ENCODE data around the gene CSF3R.
A peak's percentile ranks its signal among the peaks of the same experiment; 100 is the strongest.

Gene CSF3R

DNA sequence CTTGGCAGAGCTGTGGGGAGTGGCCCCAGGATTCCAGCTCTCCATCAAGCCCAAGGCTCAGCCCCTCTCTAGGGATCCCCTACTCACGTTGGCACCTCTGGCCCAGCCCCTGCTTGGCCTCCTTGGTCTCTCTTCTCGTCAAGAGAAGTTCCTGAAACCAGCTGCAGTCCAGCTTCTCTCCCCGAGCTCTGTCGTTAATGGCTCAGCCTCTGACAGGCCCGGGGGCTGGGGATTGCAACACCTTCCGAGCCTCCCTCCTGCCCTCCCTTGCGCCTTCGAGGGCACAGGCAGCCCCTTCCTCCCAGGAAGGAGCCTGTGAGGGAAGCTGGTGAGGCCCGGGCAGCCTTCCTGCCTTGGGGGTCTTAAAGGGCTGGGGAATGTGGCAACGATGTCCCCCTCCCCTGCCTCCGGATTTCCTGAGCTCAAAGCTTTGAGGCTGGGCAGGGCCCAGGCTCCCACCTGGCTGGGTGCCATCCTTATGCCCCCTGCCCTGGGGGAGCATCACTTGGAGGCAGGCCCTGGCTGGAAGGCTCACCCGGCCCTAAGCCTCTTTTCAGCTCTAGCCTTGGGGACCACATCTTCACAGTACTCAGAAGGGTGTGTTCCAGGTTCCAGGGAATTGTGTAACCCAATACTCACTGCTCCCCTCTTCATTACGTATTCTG is at the start of gene CSF3R:
TSS of gene CSF3R (minus strand) at position 190 of the 665 bp plus-strand sequence. CDS start 3,417 bp downstream, outside the sequence.
- DNase-seq = peak; percentile 70

DNA sequence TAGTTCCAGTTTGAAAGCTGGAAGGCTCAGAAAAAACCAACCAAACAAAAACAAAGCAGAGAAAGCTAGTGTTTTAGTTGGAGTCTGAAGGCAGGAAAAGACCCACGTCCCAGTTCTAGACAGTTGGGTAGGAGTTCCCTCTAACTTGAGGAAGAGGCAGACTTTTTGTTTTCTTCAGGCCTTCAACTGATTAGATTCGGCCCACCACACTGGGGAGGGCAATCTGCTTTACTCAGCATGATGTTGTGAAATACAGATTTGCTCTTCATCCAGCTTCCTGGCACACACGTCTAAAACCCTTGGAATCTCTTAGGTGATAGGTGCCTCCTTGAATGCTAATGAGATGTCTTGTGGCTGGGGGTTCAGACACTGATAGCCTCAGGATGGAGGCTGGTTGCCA is 49.1 kb upstream of the CSF3R start:
- no peak for DNase-seq

DNA sequence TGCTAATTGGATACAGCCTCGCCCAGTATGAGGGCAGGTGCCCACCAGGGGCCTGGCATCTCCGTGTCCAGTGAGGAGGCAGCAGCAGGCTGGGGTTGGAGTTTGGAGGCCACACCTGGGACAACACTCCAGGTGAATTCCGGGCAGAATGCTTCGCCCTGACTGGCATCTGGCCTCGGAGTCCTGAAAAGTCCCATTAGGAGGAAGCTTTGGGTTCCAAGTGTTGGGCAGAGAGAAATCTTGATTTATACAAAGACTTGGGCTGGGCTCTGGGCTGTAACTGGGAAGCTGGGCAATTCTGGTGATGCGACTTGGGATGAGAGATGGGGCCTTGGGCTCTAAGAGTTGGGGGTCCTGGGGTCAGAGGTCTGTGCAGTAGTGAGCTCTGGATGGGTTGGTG is 48.1 kb upstream of the CSF3R start:
- DNase-seq = no peak

GRCh38 chr1:36530261-36530660 is 47.5 kb upstream of the CSF3R start:
- no peak for DNase-seq

DNA sequence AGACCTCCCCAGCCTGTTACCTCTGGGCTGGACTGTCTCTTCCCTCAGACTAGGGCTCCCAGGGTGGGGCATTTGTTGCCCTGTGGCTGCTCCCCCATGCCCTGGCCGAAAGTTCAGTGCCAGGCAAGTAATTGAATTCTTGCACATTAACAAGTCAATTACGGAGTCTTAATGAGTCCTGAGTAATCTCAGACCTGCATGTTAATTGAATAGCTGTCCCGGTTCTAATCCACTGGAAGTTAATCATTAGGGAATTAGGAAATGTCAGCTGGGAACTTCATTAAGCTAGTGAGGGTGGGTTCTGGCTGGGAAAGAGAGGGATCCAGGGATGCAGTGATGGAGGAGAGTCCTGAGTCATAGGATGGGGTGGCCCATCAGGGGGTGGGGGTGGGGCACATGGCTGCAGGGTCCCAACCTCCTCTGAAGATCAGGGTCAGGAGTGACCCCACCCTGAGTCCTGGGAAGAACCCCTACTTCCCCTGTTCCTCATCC is 47.1 kb upstream of the CSF3R start:
- no peak for DNase-seq

DNA sequence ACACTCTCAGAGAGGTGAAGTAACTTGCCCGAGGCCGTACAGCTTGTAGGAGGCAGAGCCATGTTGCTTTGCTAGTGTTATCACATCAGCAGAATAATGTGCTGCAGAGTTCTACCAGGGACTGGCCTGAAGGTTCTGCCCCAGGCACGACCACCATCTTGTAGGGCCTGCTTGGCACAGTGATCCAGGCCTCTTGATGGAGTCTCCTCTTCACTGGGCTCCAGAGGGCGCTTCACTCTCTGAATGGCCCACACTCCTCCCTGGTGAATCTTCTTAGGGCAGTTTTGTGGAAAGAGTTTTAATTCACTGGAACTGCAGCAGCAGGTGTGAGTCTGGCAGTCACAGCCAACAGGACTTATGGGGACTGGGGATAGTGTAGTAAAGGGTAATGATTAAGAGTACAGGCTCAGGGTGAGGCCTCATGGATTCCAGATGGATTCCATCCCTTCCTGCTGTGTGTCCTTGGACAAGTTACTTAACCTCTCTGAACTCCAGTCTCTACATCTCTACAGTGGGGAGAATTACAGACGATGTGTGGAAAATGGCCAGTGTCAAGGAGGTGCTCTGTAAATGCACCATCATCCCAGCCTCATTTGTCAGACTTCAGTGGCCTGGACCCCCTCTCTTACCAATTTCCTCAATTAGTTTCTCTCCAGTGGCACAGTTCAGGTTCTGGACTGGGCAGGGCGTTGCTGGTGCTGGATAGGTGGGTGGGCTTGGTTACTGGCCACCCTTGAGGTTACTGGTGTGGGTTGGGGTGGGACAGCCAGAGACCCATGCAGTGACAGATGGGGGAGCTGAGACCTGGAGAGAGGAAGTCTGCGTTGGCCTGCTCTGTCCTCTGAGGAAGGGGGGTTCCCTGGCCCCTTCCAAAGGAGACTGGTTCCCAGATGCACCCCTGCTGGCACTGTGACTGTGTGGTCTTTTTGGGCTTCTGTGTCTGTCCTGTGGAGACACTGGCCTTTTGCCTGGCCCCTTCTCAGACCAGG is 45.9 kb upstream of the CSF3R start:
- no peak for DNase-seq

GRCh38 chr1:36525166-36525565 is 42.5 kb upstream of the CSF3R start:
- DNase-seq = no peak

DNA sequence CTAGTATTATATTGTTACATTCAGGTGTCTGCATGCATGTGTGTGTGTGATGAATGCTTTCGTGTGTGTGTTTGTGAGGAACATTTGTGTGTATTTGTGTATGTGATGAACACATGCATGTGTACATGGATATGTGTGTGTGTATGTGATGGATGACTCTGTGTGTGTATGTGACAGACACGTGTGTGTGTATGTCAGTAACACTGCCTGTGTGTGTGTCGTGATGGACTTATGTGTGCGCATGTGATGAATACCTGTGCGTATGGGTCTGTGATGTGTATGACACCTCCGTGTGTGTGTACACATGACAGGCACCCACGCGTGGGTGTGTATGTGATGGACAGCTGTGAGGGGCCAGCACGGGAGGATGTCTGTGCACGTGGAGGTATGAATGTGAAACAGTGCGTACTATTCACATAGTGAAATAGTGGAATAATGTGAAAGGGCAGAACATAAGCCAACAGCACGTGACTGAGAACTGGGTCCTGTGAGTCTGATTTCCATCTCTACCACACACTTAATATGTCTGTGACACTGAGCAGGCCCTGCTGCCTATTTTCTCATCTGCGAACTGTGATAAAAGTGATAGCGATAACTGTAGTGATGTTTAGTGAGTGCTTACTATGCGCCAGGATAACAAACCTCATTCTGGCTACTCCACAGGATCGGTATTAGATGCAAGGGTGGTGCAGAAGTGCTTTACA is 41.8 kb upstream of the CSF3R start:
- no peak for DNase-seq

- no peak for DNase-seq
Measured at GRCh38 chr1:36523850-36524249, 41.1 kb upstream of the CSF3R start.

- DNase-seq = no peak
Measured at GRCh38 chr1:36523230-36523495, 40.5 kb upstream of the CSF3R start.

GRCh38 chr1:36522461-36523229 is 39.9 kb upstream of the CSF3R start:
- DNase-seq = no peak

DNA sequence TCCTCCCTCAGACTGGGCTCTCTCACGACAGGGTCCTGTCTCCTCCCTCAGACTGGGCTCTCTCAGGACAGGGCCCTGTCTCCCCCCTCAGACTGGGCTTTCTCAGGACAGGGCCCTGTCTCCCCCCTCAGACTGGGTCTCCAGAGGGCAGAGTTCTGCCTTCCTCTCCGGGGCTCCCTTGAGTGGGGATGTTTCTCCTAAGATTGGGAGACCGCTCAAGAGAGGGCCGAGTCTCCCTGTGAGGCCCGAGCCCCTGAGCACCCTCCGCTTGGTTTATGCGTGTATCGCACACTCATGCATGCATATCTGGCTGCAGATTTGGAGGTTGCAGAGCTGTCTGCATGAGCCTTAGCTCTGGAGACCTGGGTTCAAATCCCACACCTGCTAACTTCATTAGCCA is 39.3 kb upstream of the CSF3R start:
- no peak for DNase-seq

DNA sequence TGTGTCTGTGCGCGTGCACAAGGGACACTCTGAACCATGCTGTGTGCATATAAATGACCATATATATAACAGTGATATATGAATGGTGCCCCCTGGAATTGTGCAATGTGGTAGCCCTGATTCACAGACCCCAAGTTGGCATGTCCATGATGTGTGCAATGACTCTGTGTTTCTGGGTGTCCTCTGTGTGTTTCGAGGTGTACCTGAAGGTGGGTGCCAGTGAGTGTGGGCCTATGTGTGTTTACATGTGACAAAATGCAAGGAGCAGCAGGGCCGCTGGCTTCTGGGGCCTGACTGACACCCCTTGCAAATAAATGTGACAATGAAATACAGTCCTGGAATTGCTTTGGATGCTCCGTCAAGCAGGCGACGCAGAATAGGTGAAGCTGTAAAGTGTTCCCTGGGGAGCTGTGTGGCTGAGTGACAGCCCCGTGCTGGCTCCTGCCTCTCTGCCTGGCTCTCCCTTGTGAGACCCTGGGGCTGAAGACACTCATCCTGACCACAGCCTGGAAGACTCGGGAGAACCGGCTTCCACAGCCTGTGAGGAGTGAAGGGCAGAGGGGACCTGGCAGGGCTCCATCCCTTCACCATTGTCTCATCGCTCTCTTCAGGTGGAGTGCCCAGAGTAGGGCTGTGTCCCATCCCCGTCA is 38.2 kb upstream of the CSF3R start:
- no peak for DNase-seq

GRCh38 chr1:36520056-36520455 is 37.3 kb upstream of the CSF3R start:
- no peak for DNase-seq

DNA sequence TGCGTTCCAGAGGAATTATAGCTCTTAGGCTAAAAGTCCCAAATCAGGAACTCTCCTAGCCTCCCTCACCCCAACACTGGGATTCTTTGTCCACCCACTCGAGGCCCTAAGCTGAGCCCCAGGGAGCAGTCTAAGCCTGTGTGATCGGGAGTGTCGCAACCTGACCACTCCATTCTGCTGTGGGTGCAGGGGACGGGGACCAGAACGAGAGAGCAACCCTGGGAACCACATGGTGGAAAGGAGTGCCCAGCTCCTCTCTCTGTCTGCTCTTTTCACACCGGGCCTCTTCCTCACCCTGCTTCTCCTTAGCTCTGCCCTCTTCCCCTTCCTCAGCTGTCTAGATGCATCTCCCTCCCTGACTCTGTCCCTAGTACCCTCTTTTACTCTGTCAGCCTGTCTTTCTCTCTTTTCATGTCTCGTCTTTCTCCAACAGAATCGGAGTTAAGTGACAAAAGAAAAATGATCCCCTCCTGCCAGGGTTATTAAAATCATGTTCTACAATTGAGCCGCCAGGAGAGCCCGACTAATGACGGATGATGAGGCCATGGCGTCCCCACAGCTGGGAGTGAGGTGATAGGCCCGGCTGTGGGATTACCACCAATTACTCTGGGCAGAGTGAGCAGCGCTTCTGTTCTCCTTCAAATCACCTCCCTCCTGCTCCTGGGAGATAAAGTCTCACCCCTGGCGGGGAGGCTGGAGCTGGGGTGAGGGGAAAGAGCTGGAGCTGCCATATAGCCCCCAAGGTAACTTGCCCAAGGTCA is 34.5 kb upstream of the CSF3R start:
- no peak for DNase-seq

GRCh38 chr1:36516372-36517010 is 33.8 kb upstream of the CSF3R start:
- peak; percentile 30 for DNase-seq

GRCh38 chr1:36515315-36516138 is 32.8 kb upstream of the CSF3R start:
- DNase-seq = no peak

DNA sequence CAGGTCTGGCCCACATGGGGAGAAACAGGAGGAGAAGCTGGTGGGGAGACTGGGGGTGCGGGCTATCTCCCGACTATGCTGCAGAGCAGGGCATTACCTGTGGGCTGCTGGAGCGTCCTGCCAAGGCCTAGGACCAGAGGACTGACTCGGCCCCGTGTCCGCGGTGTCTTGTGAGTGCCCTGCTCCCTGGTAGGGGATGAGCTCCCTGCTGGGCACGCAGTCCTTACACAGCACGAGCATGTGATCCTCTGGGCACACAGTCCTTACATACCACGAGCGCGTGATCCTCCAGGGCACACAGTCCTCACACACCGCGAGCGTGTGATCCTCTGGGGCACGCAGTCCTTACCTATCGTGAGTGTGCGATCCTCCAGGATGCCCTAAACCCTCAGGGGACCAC is 31.8 kb upstream of the CSF3R start:
- DNase-seq = no peak

- no peak for DNase-seq
Measured at GRCh38 chr1:36513676-36514473, 31.2 kb upstream of the CSF3R start.
